ENCODE data around the gene MAML2.

The MAML2 gene

DNA sequence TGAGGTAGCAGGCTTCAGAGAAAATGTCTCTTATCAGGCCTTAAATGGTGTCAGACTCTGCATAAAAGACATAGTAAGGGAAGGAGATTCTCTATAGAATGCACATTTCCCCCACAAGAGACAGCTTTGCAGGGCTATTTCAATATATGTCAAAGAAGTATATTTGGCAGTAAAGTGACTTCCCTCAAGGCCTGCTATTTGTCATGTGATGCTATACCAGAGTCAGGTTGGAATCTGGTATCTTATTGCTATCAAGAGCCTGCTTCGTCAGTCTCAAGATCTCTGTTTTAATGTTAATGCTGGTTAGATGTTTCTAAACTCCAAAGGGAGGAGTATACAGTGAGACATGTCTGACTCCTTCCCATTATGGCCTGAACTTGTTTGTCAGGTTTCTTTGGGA lies 378.7 kb downstream of the MAML2 start:
- TF ChIP-seq, protein P1, sequence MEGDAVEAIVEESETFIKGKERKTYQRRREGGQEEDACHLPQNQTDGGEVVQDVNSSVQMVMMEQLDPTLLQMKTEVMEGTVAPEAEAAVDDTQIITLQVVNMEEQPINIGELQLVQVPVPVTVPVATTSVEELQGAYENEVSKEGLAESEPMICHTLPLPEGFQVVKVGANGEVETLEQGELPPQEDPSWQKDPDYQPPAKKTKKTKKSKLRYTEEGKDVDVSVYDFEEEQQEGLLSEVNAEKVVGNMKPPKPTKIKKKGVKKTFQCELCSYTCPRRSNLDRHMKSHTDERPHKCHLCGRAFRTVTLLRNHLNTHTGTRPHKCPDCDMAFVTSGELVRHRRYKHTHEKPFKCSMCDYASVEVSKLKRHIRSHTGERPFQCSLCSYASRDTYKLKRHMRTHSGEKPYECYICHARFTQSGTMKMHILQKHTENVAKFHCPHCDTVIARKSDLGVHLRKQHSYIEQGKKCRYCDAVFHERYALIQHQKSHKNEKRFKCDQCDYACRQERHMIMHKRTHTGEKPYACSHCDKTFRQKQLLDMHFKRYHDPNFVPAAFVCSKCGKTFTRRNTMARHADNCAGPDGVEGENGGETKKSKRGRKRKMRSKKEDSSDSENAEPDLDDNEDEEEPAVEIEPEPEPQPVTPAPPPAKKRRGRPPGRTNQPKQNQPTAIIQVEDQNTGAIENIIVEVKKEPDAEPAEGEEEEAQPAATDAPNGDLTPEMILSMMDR (IDR thresholded peaks at IDR 0.05; ENCODE audit: low read depth, low read length), result no peak
- H3K4me3 ChIP-seq (ENCODE audit: low read depth, low read length), result no peak overlapping the region

DNA sequence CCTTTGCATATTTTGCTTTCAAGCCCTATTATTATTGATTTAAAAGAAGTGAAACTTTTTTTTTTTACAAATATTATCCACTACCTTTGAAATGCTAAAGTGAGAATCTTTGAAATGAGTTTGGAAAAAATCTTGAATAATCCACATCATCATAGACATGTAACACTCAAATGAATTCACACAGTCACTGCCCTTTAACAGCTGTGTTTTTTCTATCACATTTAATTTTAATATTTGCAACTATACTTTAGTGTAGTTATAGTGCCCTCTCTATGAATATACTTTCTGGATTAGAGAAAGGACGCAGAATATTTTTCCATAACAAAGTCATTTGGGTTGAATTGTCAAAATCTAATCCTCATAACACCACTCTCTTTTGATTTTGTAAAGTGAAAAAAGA lies 381.2 kb downstream of the MAML2 start:
- TF ChIP-seq, protein P1 (IDR thresholded peaks at IDR 0.05; ENCODE audit: low read depth, low read length), result no peak
- H3K4me3 ChIP-seq (ENCODE audit: low read depth, low read length), result no peak overlapping the region

DNA sequence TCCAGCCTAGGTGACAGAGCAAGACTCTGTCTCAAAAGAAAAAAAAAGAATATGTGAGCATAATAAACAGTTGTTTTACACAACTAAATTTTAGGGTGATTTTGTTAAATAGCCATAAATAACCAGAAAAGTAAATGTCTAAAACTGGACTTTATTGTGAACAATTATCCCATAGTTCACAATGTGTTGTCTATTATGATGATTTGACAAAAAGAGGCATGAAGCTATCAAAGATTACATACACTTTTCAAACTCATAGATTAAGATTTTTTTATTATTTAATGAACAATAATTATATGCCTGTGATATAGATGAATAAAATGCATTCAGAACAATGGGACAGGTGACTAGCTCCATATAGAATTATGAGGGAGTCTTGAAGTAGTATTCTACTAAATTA lies 392.1 kb downstream of the MAML2 start:
- no peak overlapping the region for H3K4me3 ChIP-seq (ENCODE audit: low read depth, low read length)
- TF ChIP-seq, protein P1 (IDR thresholded peaks at IDR 0.05; ENCODE audit: low read depth, low read length), result no peak

DNA sequence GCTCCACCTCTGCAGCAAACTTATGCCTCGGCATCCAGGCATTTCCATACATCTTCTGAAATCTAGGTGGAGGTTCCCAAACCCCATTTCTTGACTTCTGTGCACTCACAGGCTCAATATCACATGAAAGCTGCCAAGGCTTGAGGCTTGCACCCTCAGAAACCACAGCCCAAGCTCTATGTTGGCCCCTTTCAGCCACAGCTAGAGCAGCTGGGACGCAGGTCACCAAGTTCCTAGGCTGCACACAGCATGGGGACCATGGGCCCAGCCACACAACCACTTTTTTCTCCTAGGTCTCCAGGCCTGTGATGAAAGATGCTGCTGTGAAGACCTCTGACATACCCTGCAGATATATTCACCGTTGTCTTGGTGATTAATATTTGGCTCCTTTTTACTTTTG lies 394.4 kb downstream of the MAML2 start:
- H3K4me3 ChIP-seq (ENCODE audit: low read depth, low read length), result no peak overlapping the region
- TF ChIP-seq, protein P1 (IDR thresholded peaks at IDR 0.05; ENCODE audit: low read depth, low read length), result no peak

DNA sequence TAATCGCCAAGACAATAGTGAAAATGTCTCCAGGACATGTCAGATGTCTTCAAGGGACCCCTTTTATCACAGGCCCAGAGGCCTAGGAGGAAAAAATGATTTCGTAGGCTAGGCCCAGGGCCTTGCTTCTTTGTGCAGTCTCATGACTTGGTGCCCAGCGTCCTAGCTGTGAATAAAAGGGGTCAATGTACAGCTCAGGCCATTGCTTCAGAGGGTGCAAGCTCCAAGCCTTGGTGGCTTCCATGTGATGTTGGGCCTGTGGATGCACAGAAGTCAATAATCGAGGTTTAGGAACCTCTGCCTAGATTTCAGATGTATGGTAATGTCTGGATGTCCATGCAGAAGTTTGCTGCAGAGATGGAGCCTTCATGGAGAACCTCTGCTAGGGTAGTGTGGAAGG lies 398.4 kb downstream of the MAML2 start:
- TF ChIP-seq, protein P1 (IDR thresholded peaks at IDR 0.05; ENCODE audit: low read depth, low read length), result no peak
- no peak overlapping the region for H3K4me3 ChIP-seq (ENCODE audit: low read depth, low read length)

DNA sequence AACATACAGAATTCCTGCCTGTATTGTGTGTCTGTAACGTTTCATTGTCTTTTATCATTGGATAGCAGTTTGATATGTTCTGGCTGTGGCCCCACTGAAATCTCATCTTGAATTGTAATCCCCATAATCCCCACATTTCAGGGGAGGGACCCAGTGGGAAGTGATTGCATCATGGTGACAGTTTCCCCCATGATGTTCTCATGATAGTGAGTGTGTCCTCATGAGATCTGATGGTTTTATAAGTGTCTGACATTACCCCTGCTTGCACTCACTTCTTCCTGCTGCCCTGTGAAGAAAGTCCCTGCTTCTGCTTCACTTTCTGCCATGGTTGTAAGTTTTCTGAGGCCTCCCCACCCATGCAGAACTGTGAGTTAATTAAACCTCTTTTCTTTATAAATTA lies 399.4 kb downstream of the MAML2 start:
- H3K4me3 ChIP-seq (ENCODE audit: low read depth, low read length), result no peak overlapping the region
- TF ChIP-seq, protein P1 (IDR thresholded peaks at IDR 0.05; ENCODE audit: low read depth, low read length), result no peak

DNA sequence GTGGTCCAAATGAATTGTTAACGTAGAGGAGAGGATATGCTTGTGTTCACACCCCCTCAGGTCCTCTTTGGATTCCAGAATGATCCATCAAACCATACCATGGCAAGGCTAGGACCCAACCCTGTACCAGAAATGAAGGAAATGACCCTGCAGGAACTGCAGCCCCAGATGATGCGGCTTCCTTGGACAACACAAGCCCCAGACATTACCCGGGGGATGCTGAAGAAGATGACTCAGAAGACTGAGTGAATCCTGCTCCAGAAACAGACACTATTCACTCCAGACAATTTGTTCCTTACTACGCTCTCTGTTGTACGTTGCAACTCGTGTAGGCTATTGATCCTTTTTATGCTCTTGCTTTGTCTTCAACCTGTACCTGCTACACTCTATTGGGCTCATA lies 403.9 kb downstream of the MAML2 start:
- TF ChIP-seq, protein P1 (IDR thresholded peaks at IDR 0.05; ENCODE audit: low read depth, low read length), result no peak

More for the DNA sequence above, 403.9 kb downstream of the MAML2 start:
- no peak overlapping the region for H3K4me3 ChIP-seq (ENCODE audit: low read depth, low read length)

Data from WI38 (cell line).